Activated CD8-positive, alpha-beta T cell treated with anti-CD3 and anti-CD28 coated beads, Interleukin-2, amount 10 ng/mL, durations not matched to agents 7 days and 5 days (primary cell): Measurements from ENCODE around the gene CCDC88C. TPM values are rescaled to one million over a fixed set of nuclear protein-coding genes. Genes with fewer than 3 reads are reported as not detected.
A peak's percentile ranks its signal among the peaks of the same experiment; 100 is the strongest.

Source experiments
- ATAC-seq: fragments of 150-1000 bp; cut with Tn5 transposase; one replicate; pipeline ENCODE4 v1.10.0; 2021; ENCODE audit warnings: moderate library complexity
- CTCF ChIA-PET: fragments of 350-600 bp; sonication (Branson Sonifier 250); formaldehyde crosslinking; loops from one replicate; lab custom pipeline; 2021; ENCODE audit warnings: antibody characterized with exemption; lab: Charles Lee
- POLR2A ChIA-PET: fragments of 350-600 bp; sonication (Branson Sonifier 250); formaldehyde crosslinking; loops from one replicate; lab custom pipeline; 2021; ENCODE audit warnings: antibody characterized with exemption; lab: Charles Lee
- DNase-seq: peaks from one replicate; pipeline ENCODE4 v3.0.0-alpha.2; 2020
- H3K27ac Mint-ChIP-seq: one replicate; pipeline ENCODE4 v1.8.0; 2021; ENCODE audit warnings: mild to moderate bottlenecking, mixed read lengths
- H3K27me3 Mint-ChIP-seq: one replicate; pipeline ENCODE4 v1.8.0; 2021; ENCODE audit warnings: low read depth, mixed read lengths
- H3K36me3 Mint-ChIP-seq: one replicate; pipeline ENCODE4 v1.8.0; 2021; ENCODE audit warnings: low read depth, mixed read lengths
- H3K4me1 Mint-ChIP-seq: one replicate; pipeline ENCODE4 v1.8.0; 2021; ENCODE audit warnings: low read depth, mixed read lengths
- H3K4me3 Mint-ChIP-seq: one replicate; pipeline ENCODE4 v1.8.0; 2021; ENCODE audit warnings: mild to moderate bottlenecking, mixed read lengths
- H3K9me3 Mint-ChIP-seq: one replicate; pipeline ENCODE4 v1.8.0; 2022; ENCODE audit warnings: mixed read lengths; ENCODE audit not compliant: insufficient read depth
- total RNA-seq, 2 experiments: library from RNA; stranded (reverse); gene quantifications; one replicate each; pipeline ENCODE4 v1.2.3, GENCODE V29; 2021

CCDC88C gene
- total RNA-seq, 2 experiments from 2014 or later: 147 to 153 TPM

- POLR2A ChIA-PET: interaction anchor here (0.6 to 4.1 kb wide), 6 partner anchors 8 to 92 kb away, joined by 3 to 61 read pairs (median 4); partner anchors contain the start of gene CCDC88C
- Mint-ChIP-seq H3K27ac (peak overlapping the region; percentile 97), H3K27me3 (no peaks in the 10 kb centered on the region), H3K36me3 (peaks cover 78% of the 10 kb centered on the region), H3K4me3 (peak overlapping the region; percentile 73), H3K9me3 (no peaks in the 10 kb centered on the region), H3K4me1 (peaks cover 81% of the 10 kb centered on the region)
- DNase-seq: no peak
- CTCF ChIA-PET: interaction anchor here (0.6 to 17.2 kb wide), 18 partner anchors 8 to 620 kb away, joined by 3 to 233 read pairs (median 4); partner anchors contain the start of gene CCDC88C
- no peak for ATAC-seq
Observed at GRCh38 chr14:91324606-91325575, 92.7 kb downstream of the CCDC88C start.

- H3K36me3 Mint-ChIP-seq: peaks cover 78% of the 10 kb centered on the region
- CTCF ChIA-PET: interaction anchor here (0.6 to 17.2 kb wide), 45 partner anchors 8 to 619 kb away, joined by 3 to 233 read pairs (median 4); partner anchors contain the start of gene CCDC88C
- DNase-seq: peak; percentile 94
- peaks cover 79% of the 10 kb centered on the region for H3K4me1 Mint-ChIP-seq
- H3K4me3 Mint-ChIP-seq: peak overlapping the region; percentile 73
- POLR2A ChIA-PET: interaction anchor here (0.7 to 4.1 kb wide), 7 partner anchors 9 to 588 kb away, joined by 3 to 61 read pairs (median 3); partner anchors contain the start of gene CCDC88C
- peak; percentile 82 for ATAC-seq
- H3K27me3 Mint-ChIP-seq: no peaks in the 10 kb centered on the region
- no peaks in the 10 kb centered on the region for H3K9me3 Mint-ChIP-seq
- peak overlapping the region; percentile 97 for H3K27ac Mint-ChIP-seq
Observed at GRCh38 chr14:91323671-91324605, 93.7 kb downstream of the CCDC88C start.

- no peaks in the 10 kb centered on the region for H3K9me3 Mint-ChIP-seq
- no peak for ATAC-seq
- CTCF ChIA-PET: interaction anchor here (0.6 to 17.2 kb wide), 32 partner anchors 12 to 184 kb away, joined by 3 to 233 read pairs (median 5); partner anchors contain the start of gene CCDC88C
Observed at GRCh38 chr14:91323031-91323430, 94.6 kb downstream of the CCDC88C start.

GRCh38 chr14:91322623-91323022 lies 95.0 kb downstream of the CCDC88C start:
- no peak for ATAC-seq
- ChIA-PET CTCF (interaction anchor here (0.8 to 17.2 kb wide), 15 partner anchors 12 to 105 kb away, joined by 3 to 233 read pairs (median 10); partner anchors contain the start of gene CCDC88C), POLR2A (interaction anchor here (4.1 kb wide), 1 partner anchor 95 kb away, joined by 61 read pairs; the partner anchor contains the start of gene CCDC88C)
- H3K4me1 Mint-ChIP-seq: peaks cover 78% of the 10 kb centered on the region
- no peaks in the 10 kb centered on the region for H3K27me3 Mint-ChIP-seq
- no peaks in the 10 kb centered on the region for H3K9me3 Mint-ChIP-seq
- no peak overlapping the region for H3K4me3 Mint-ChIP-seq
- no peak for DNase-seq
- peaks cover 82% of the 10 kb centered on the region for H3K36me3 Mint-ChIP-seq
- H3K27ac Mint-ChIP-seq: peak overlapping the region; percentile 97

More at GRCh38 chr14:91323031-91323430, 94.6 kb downstream of the CCDC88C start:
- no peak for DNase-seq
- H3K27ac Mint-ChIP-seq: peak overlapping the region; percentile 97
- H3K4me3 Mint-ChIP-seq: peak overlapping the region; percentile 73
- peaks cover 78% of the 10 kb centered on the region for H3K4me1 Mint-ChIP-seq
- POLR2A ChIA-PET: interaction anchor here (0.7 to 4.1 kb wide), 5 partner anchors 10 to 588 kb away, joined by 3 to 61 read pairs (median 3); partner anchors contain the start of gene CCDC88C
- peaks cover 80% of the 10 kb centered on the region for H3K36me3 Mint-ChIP-seq
- H3K27me3 Mint-ChIP-seq: no peaks in the 10 kb centered on the region

GRCh38 chr14:91321131-91321530 lies 96.5 kb downstream of the CCDC88C start:
- DNase-seq (no peak), ATAC-seq (no peak)
- Mint-ChIP-seq H3K4me1 (peaks cover 78% of the 10 kb centered on the region), H3K36me3 (peaks cover 86% of the 10 kb centered on the region), H3K27ac (no peak overlapping the region), H3K4me3 (no peak overlapping the region), H3K9me3 (no peaks in the 10 kb centered on the region), H3K27me3 (no peaks in the 10 kb centered on the region)
- ChIA-PET POLR2A (interaction anchor here (0.7 to 1.1 kb wide), 2 partner anchors 30 to 95 kb away, joined by 3 read pairs; no protein-coding TSS in a partner anchor), CTCF (interaction anchor here (1.2 to 17.2 kb wide), 2 partner anchors 29 to 96 kb away, joined by 3 to 233 read pairs; partner anchors contain the start of gene CCDC88C)

- no peak for ATAC-seq
- Mint-ChIP-seq H3K4me1 (peaks cover 78% of the 10 kb centered on the region), H3K4me3 (no peak overlapping the region), H3K27me3 (no peaks in the 10 kb centered on the region), H3K27ac (peak overlapping the region; percentile 67), H3K9me3 (no peaks in the 10 kb centered on the region), H3K36me3 (peaks cover 86% of the 10 kb centered on the region)
- POLR2A ChIA-PET: interaction anchor here (0.7 to 1.1 kb wide), 2 partner anchors 30 to 96 kb away, joined by 3 read pairs; no protein-coding TSS in a partner anchor
- CTCF ChIA-PET: interaction anchor here (1.5 to 17.2 kb wide), 2 partner anchors 80 to 97 kb away, joined by 3 to 233 read pairs; partner anchors contain the start of gene CCDC88C
- no peak for DNase-seq
Observed at GRCh38 chr14:91320266-91320665, 97.4 kb downstream of the CCDC88C start.

- Mint-ChIP-seq H3K36me3 (peaks cover 86% of the 10 kb centered on the region), H3K4me3 (no peak overlapping the region)
- CTCF ChIA-PET: interaction anchor here (0.7 to 17.2 kb wide), 5 partner anchors 36 to 678 kb away, joined by 3 to 233 read pairs (median 3); partner anchors contain the start of gene CCDC88C
Observed at GRCh38 chr14:91318911-91319310, 98.7 kb downstream of the CCDC88C start.

GRCh38 chr14:91317381-91318308 lies 100.0 kb downstream of the CCDC88C start:
- Mint-ChIP-seq H3K9me3 (no peaks in the 10 kb centered on the region), H3K4me1 (peaks cover 78% of the 10 kb centered on the region), H3K36me3 (peaks cover 89% of the 10 kb centered on the region), H3K4me3 (peak overlapping the region; percentile 52), H3K27me3 (no peaks in the 10 kb centered on the region), H3K27ac (peak overlapping the region; percentile 95)
- ATAC-seq (peak; percentile 60), DNase-seq (peak; percentile 88)
- ChIA-PET CTCF (interaction anchor here (0.6 to 17.2 kb wide), 22 partner anchors 8 to 679 kb away, joined by 3 to 233 read pairs (median 3); partner anchors contain the start of genes CCDC88C and PPP4R3A), POLR2A (interaction anchor here (0.6 to 3.1 kb wide), 14 partner anchors 13 to 1917 kb away, joined by 3 to 14 read pairs (median 4); partner anchors contain the start of genes CCDC88C and GPR68)

More at GRCh38 chr14:91318911-91319310, 98.7 kb downstream of the CCDC88C start:
- Mint-ChIP-seq H3K9me3 (no peaks in the 10 kb centered on the region), H3K4me1 (peaks cover 78% of the 10 kb centered on the region), H3K27ac (peak overlapping the region; percentile 48), H3K27me3 (no peaks in the 10 kb centered on the region)
- ATAC-seq: no peak
- no peak for DNase-seq
- POLR2A ChIA-PET: interaction anchor here (1.5 to 2.5 kb wide), 2 partner anchors 94 to 97 kb away, joined by 5 to 14 read pairs; no protein-coding TSS in a partner anchor

GRCh38 chr14:91316761-91317160 lies 100.9 kb downstream of the CCDC88C start:
- H3K4me1 Mint-ChIP-seq: peaks cover 77% of the 10 kb centered on the region
- peak overlapping the region; percentile 52 for H3K4me3 Mint-ChIP-seq
- no peaks in the 10 kb centered on the region for H3K27me3 Mint-ChIP-seq
- H3K36me3 Mint-ChIP-seq: peaks cover 88% of the 10 kb centered on the region
- no peak for DNase-seq
- ChIA-PET CTCF (interaction anchor here (0.7 to 17.2 kb wide), 12 partner anchors 9 to 142 kb away, joined by 3 to 233 read pairs (median 5); partner anchors contain the start of gene CCDC88C), POLR2A (interaction anchor here (0.6 to 3.1 kb wide), 7 partner anchors 12 to 101 kb away, joined by 3 to 14 read pairs (median 4); partner anchors contain the start of genes CCDC88C and GPR68)
- peak overlapping the region; percentile 95 for H3K27ac Mint-ChIP-seq
- no peaks in the 10 kb centered on the region for H3K9me3 Mint-ChIP-seq
- no peak for ATAC-seq
